HepG2 (cell line): ENCODE results near the gene WNK4. TPM values are rescaled to one million over a fixed set of nuclear protein-coding genes. Genes with fewer than 3 reads are reported as not detected.

Source experiments
- ARID3A ChIP-seq: IDR thresholded peaks from 2 replicates; pipeline ENCODE4 v1.6.1; 2012; ENCODE audit warnings: low read depth, low read length, improper control_type of control experiment
- CENPT ChIP-seq: sonication (generic); formaldehyde crosslinking; IDR thresholded peaks from 2 replicates; pipeline ENCODE4 v1.8.0; 2022; ENCODE audit warnings: low read depth, mild to moderate bottlenecking, moderate library complexity, missing genetic modification reagents
- FOXJ3 ChIP-seq: sonication (generic); formaldehyde crosslinking; IDR thresholded peaks from 2 replicates; pipeline ENCODE4 v1.4.0; 2020; ENCODE audit warnings: missing genetic modification reagents, mild to moderate bottlenecking, borderline replicate concordance
- FOXP4 ChIP-seq: sonication (generic); formaldehyde crosslinking; IDR thresholded peaks from 2 replicates; pipeline ENCODE4 v1.4.0; 2020; ENCODE audit warnings: missing genetic modification reagents
- KLF9 ChIP-seq: IDR thresholded peaks from 2 replicates; pipeline ENCODE4 v1.6.1; 2016; ENCODE audit warnings: low read depth
- NPAS2 ChIP-seq: sonication (generic); formaldehyde crosslinking; IDR thresholded peaks from 2 replicates; pipeline ENCODE4 v1.8.0; 2022; ENCODE audit warnings: mild to moderate bottlenecking, missing genetic modification reagents, borderline replicate concordance
- NR2F6 ChIP-seq, 2 experiments: IDR thresholded peaks; 2 replicates each; pipeline ENCODE4 v1.6.1; 2016; ENCODE audit warnings: antibody characterized with exemption in 1 of 2, mild to moderate bottlenecking in 1 of 2
- PCBP1 ChIP-seq: fragments of 200-400 bp; formaldehyde crosslinking; IDR thresholded peaks from 2 replicates; pipeline ENCODE4 v1.6.1; 2017; ENCODE audit warnings: mild to moderate bottlenecking, low read depth, low read length, borderline replicate concordance
- SIX4 ChIP-seq: sonication (generic); formaldehyde crosslinking; IDR thresholded peaks from 2 replicates; pipeline ENCODE4 v1.4.0; 2020; ENCODE audit warnings: missing genetic modification reagents
- SP4 ChIP-seq: sonication (generic); formaldehyde crosslinking; IDR thresholded peaks from 2 replicates; pipeline ENCODE4 v1.8.1; 2023; ENCODE audit warnings: mild to moderate bottlenecking, missing genetic modification reagents
- TFDP2 ChIP-seq: sonication (generic); formaldehyde crosslinking; IDR thresholded peaks from 2 replicates; pipeline ENCODE4 v1.4.0; 2020; ENCODE audit warnings: missing genetic modification reagents
- WIZ ChIP-seq: sonication (generic); formaldehyde crosslinking; IDR thresholded peaks from 2 replicates; pipeline ENCODE4 v1.5.1; 2020; ENCODE audit warnings: mild to moderate bottlenecking, missing genetic modification reagents
- ZNF235 ChIP-seq: sonication (generic); formaldehyde crosslinking; IDR thresholded peaks from 2 replicates; pipeline ENCODE4 v1.8.1; 2023; ENCODE audit warnings: mild to moderate bottlenecking, missing genetic modification reagents, borderline replicate concordance
- ZNF275 ChIP-seq: sonication (generic); formaldehyde crosslinking; IDR thresholded peaks from 2 replicates; pipeline ENCODE4 v1.8.0; 2022; ENCODE audit warnings: missing genetic modification reagents, mild to moderate bottlenecking, inconsistent platforms, borderline replicate concordance
- ZNF557 ChIP-seq: sonication (generic); formaldehyde crosslinking; IDR thresholded peaks from 2 replicates; pipeline ENCODE4 v1.4.0; 2020; ENCODE audit warnings: missing genetic modification reagents
- ZNF747 ChIP-seq: sonication (generic); formaldehyde crosslinking; IDR thresholded peaks from 2 replicates; pipeline ENCODE4 v1.8.1; 2023; ENCODE audit warnings: missing genetic modification reagents, mild to moderate bottlenecking, borderline replicate concordance
- ZNF772 ChIP-seq: sonication (generic); formaldehyde crosslinking; IDR thresholded peaks from 2 replicates; pipeline ENCODE4 v1.5.0; 2020; ENCODE audit warnings: mild to moderate bottlenecking, missing genetic modification reagents
- polyA plus RNA-seq, 8 experiments: library from polyadenylated mRNA; depleted of rRNA in 3 of 8; stranded (reverse) in 7 of 8; unstranded in 1 of 8; fragments of >200 nt; fragmentation: Illumina TruSeq in 4 of 8; extraction: Trizol in 4 of 8; gene quantifications; 2 replicates each; pipeline versions ENCODE4 v1.2.1 to v1.2.3, GENCODE V29; 2011 to 2016; ENCODE audit warnings: low read depth in 4 of 8, missing spikeins in 1 of 8, mixed read lengths in 1 of 8; ENCODE audit not compliant: insufficient read depth in 1 of 8
- total RNA-seq, 5 experiments: library from RNA; depleted of rRNA; stranded (reverse); fragments of >200 nt; fragmentation: Illumina TruSeq; extraction: Trizol; gene quantifications; 2 replicates each; pipeline ENCODE4 v1.2.3, GENCODE V29; 2016; ENCODE audit warnings: low read depth in 1 of 5
- TF ChIP-seq, protein P1 (sequence below): sonication (generic); formaldehyde crosslinking; IDR thresholded peaks from 2 replicates; pipeline ENCODE4 v1.5.1; 2020; ENCODE audit warnings: mild to moderate bottlenecking, missing genetic modification reagents, borderline replicate concordance

The WNK4 gene
- total and polyA plus RNA-seq, 2 of the 13 experiments (the other 11 are each of a cell fraction or from before 2014, with no cell fraction given) = 2.7 to 13.7 TPM

DNA sequence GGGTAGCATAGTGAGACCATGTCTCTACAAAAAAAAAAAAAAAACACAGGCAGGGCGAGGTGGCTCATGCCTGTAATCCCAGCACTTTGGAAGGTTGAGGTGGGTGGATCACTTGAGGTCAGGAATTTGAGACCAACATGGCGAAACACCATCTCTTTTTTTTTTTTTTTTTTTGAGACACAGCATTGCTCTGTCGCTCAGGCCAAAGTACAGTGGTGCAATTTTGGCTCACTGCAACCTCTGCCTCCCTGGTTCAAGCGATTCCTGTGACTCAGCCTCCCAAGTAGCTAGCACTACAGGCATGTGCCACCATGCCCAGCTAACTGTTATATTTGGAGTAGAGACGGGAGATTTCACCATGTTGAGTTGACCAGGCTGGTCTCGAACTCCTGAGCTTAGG lies 14.3 kb upstream of the WNK4 start (continued):
- TF ChIP-seq NPAS2 (CRISPR knock-in tag) = no peak
- 0 out of 2 replicates have a peak, but pooled peaks have one; percentile 19 for TF ChIP-seq WIZ (CRISPR knock-in tag)
- TF ChIP-seq ZNF235 = no peak
- no peak for TF ChIP-seq FOXP4 (CRISPR knock-in tag)
- peak; percentile 54; the same call in 1 of the 2 replicates for TF ChIP-seq NR2F6 (IDR thresholded peaks at IDR 0.05)
- TF ChIP-seq NR2F6 (CRISPR knock-in tag; IDR thresholded peaks at IDR 0.05) = no peak
- TF ChIP-seq ZNF275 = no peak
- 0 out of 2 replicates have a peak, but pooled peaks have one; percentile 37 for TF ChIP-seq ZNF747 (CRISPR knock-in tag)
- TF ChIP-seq, protein P1, sequence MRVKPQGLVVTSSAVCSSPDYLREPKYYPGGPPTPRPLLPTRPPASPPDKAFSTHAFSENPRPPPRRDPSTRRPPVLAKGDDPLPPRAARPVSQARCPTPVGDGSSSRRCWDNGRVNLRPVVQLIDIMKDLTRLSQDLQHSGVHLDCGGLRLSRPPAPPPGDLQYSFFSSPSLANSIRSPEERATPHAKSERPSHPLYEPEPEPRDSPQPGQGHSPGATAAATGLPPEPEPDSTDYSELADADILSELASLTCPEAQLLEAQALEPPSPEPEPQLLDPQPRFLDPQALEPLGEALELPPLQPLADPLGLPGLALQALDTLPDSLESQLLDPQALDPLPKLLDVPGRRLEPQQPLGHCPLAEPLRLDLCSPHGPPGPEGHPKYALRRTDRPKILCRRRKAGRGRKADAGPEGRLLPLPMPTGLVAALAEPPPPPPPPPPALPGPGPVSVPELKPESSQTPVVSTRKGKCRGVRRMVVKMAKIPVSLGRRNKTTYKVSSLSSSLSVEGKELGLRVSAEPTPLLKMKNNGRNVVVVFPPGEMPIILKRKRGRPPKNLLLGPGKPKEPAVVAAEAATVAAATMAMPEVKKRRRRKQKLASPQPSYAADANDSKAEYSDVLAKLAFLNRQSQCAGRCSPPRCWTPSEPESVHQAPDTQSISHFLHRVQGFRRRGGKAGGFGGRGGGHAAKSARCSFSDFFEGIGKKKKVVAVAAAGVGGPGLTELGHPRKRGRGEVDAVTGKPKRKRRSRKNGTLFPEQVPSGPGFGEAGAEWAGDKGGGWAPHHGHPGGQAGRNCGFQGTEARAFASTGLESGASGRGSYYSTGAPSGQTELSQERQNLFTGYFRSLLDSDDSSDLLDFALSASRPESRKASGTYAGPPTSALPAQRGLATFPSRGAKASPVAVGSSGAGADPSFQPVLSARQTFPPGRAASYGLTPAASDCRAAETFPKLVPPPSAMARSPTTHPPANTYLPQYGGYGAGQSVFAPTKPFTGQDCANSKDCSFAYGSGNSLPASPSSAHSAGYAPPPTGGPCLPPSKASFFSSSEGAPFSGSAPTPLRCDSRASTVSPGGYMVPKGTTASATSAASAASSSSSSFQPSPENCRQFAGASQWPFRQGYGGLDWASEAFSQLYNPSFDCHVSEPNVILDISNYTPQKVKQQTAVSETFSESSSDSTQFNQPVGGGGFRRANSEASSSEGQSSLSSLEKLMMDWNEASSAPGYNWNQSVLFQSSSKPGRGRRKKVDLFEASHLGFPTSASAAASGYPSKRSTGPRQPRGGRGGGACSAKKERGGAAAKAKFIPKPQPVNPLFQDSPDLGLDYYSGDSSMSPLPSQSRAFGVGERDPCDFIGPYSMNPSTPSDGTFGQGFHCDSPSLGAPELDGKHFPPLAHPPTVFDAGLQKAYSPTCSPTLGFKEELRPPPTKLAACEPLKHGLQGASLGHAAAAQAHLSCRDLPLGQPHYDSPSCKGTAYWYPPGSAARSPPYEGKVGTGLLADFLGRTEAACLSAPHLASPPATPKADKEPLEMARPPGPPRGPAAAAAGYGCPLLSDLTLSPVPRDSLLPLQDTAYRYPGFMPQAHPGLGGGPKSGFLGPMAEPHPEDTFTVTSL (CRISPR knock-in tag) = no peak
- TF ChIP-seq ZNF772 (CRISPR knock-in tag) = no peak
- TF ChIP-seq CENPT (CRISPR knock-in tag) = no peak
- TF ChIP-seq SIX4 = no peak
- no peak for TF ChIP-seq TFDP2
- no peak for TF ChIP-seq PCBP1
- no peak for TF ChIP-seq KLF9
- no peak for TF ChIP-seq FOXJ3 (CRISPR knock-in tag)
- no peak for TF ChIP-seq ZNF557 (CRISPR knock-in tag)
- TF ChIP-seq ARID3A = no peak
- TF ChIP-seq SP4 = 0 out of 2 replicates have a peak, but pooled peaks have one; percentile 40
